NCI-H146 treated with DMSO at 0.1 percent for 48 hours (cell line): ENCODE results near the gene PRKCH.
A peak's percentile ranks its signal among the peaks of the same experiment; 100 is the strongest.

Experiments used
- DNase-seq: peaks from one replicate; lab custom pipeline; 2025; ENCODE audit not compliant: unreplicated experiment; lab: John Stamatoyannopoulos, UW

PRKCH gene

GRCh38 chr14:61418746-61419145 lies 97.4 kb downstream of the PRKCH start:
- DNase-seq: no peak

DNA sequence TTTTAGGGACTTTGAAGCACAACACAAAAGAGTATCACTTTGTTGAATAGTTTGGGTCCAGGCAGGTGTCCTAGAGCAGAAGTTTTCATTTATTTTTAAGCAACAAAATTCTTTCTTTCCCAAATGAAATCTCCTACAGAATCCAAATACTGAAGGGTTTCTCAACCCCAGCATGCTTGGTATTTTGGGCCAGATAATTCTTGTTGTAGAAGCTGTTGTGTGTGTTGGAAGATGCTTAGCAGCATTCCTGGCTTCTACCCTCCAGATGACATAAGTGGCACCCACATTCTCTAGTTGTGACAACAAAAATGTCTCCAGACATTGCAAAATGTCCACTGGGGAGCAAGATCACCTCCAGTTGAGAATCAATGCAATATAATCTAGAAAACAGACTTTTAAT lies 97.8 kb downstream of the PRKCH start:
- no peak for DNase-seq

DNA sequence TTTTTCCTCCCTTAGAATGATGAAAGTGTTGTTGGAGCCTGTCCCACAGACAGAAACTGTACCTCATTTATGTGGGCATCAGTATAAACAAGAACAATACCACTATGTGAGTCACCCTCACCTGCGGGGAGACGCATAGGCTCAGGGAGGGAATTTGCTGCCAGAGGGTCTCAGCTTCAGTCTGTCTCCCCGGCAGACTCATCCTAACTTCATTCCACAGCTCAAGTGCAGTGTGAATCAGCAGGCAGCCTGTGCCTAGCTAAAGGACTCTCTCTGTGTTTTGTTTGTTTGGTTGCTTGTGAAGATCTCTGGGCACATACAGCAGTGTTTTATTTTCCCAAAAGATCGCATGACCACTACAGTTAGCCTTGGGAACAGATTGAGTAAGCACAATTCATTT lies 98.9 kb downstream of the PRKCH start:
- DNase-seq: no peak

DNA sequence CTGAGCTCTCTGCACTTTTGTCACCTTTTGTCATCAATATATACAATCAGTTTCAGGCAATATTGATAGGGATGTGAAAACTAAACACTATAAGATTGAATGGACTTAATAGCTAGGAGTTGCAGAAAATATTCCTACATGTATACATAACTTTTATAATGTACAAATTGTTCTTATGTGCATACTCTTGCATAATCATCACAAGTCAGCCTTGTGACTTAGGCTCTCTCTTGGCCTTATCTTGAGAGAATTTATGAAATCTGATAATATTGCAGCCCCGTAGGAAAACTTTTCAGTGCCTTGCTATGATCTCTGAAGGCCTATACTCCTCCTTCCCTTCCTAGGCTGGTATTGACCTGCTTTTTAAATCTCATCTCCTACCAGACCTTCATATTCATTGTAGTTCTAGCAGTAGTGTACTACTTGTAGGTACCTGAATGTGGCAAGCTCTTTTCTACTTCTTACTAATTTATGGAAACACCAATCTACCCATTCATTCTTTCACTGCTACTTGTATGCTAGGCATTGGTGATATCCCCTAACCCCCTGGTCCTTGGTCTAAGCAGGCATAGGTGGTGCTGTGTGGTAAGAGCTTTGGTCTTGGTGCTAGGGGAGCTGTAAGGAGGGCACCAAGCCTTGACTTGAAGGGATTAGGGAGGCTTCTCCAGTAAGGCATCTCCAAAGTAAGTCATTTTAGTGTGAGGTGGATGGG lies 100.0 kb downstream of the PRKCH start:
- DNase-seq: no peak

DNA sequence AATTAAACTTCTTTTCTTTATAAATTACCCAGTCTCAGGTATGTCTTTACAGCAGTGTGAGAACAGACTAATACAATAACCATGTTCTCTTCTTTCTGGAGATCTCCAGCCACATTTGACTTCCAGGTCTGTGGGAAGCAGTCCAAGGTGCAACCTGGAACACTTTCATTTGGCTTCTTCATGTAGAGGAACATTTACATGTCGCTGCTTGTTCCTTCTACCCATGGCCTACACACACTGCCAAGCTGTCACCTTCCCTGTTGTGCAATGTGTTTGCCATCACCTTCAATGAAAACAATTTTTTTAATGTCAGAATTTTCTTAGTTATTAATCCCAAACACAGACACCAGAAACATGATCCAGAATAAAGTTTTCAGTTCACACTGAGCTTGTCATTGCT lies 104.7 kb downstream of the PRKCH start:
- no peak for DNase-seq

DNA sequence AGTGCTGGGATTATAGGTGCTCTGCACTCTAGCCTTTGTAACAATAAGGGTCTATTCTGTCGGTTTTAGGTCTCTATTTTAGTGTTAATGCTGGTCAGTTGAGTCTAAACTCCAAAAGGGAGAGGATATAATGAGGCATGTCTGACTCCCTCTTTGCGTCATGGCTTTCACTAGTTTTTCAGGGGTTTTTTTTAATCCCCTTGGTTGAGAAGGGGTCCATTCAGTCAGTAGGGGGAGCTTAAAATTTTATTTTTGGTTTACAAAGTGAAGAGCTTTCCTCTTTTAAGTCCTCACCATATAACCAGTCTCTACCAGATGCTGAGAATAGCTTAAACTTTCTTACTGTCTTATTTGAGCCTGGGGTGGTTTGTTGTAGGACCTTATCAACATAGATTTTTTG lies 106.9 kb downstream of the PRKCH start:
- no peak for DNase-seq

DNA sequence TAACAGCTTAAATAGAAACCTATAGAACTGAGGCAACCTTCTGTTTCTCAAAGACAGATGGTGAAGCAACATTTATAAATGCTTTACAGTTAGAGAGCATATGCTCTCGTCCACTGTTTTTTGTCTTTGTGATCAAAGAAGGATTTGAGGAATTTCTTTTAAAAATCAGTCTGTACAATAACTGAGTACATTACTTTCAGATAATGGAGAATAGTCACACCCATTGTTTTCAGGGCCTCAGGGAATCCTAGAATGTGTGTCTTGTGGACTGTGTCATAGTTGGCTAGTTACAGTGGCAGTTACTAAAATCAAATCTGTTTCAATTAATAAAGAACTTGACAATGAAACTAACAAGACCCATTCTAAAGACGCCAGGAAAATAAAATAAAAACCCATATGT lies 107.9 kb downstream of the PRKCH start:
- no peak for DNase-seq

- peak; percentile 65 for DNase-seq
Observed at GRCh38 chr14:61430066-61430757, 108.8 kb downstream of the PRKCH start.

GRCh38 chr14:61433169-61433568 lies 111.8 kb downstream of the PRKCH start:
- no peak for DNase-seq

DNA sequence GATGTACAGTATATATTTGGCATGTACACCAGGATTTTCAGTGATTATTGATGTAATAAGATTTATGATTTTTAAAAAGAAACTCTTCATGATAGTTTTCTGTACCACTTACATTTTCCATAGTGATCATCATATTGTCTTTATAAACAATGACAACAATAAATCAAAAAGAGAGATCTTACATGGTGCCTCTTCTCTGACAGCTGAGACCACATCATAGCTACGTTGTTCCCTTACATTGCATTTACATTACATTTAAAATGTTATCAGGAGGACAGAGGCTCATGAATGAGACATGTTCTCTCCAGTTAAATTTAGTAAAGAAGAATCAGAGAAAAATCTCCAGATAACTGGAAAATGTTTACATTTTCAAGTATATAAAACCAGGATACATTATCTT lies 112.4 kb downstream of the PRKCH start:
- no peak for DNase-seq

- DNase-seq: no peak
Observed at GRCh38 chr14:61434311-61434710, 112.9 kb downstream of the PRKCH start.

DNA sequence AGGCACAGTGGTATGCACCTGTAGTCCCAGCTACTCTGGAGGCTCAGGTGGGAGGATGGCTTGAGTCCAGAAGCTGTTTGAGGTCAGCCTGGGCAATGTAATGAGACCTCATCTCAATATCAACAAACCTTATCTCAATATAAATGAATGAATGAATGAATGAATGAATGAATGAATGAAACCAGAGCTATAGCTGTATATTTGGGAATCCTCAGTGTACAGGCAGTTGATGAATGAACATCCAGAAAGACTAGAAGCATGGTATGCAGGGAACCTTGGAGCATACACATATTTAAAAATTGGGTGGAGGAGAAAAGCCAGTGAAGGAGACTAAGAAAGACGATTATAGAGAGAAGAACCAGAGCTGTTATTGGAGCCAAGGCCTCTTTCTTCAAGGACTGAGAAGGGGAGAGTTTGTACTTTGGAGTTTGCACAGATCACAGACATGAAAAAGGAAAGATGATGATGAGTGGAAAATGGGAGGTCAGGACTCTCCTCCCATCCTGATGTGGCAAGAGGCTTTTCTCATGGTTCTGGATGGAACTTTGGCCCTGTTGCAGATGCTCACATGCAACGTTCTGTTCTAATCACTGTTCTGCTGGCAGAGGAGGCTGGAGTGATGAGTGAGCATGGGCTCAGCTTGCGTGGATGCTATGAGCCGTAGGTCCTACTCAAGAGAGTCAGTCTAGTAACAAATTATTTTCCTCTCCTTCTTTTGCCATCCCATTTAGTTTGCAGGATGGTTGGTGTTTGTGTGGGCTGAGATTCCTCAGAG lies 114.4 kb downstream of the PRKCH start:
- DNase-seq: no peak

- no peak for DNase-seq
Observed at GRCh38 chr14:61437381-61437780, 116.0 kb downstream of the PRKCH start.

- DNase-seq: no peak
Observed at GRCh38 chr14:61438036-61438435, 116.7 kb downstream of the PRKCH start.

- DNase-seq: no peak
Observed at GRCh38 chr14:61438497-61438859, 117.1 kb downstream of the PRKCH start.

DNA sequence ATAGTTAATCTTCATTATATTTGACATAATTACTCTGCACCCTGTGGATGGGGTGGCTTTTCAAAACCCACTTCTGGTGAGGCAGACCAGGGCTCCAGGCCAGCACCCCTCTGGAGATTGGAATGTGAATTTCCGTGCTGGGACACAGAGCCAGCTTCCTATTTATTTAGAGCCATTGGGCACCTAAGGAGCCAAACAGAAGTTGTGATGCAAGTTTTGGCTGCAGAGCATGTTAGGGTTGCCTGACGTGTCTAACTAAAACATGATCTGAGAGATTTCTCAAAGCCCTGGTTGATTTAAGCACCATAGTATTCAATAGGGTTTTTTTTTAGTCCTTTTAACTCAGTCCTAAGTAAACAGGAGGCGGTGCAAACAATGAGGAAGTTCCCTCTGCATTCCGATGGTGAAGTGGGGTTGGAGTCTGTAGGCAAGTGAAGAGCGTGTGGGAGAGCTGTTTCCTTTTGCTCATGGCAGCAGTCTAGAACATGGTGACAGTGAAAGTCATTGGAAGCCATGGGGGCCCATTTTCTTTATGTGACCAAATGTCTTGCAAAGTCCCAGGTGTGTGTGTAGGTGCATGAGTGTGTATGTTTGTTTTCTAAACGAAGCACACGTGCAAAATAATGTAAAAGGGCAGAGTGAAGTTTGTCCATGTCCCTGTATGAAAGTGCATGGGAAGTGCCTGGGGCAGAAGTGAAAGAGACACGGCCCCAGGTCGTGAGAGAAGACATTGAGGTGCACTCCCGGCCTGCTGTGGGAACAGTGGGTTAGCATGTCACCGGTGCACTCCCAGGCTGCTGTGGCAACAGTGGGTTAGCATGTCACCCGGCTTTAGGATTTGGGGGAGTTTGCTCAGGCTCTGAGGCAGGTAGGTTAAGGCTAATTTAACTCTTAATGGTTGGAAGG lies 117.7 kb downstream of the PRKCH start:
- no peak for DNase-seq

GRCh38 chr14:61439779-61440418 lies 118.5 kb downstream of the PRKCH start:
- DNase-seq: no peak

GRCh38 chr14:61443481-61443880 lies 122.1 kb downstream of the PRKCH start:
- no peak for DNase-seq

DNA sequence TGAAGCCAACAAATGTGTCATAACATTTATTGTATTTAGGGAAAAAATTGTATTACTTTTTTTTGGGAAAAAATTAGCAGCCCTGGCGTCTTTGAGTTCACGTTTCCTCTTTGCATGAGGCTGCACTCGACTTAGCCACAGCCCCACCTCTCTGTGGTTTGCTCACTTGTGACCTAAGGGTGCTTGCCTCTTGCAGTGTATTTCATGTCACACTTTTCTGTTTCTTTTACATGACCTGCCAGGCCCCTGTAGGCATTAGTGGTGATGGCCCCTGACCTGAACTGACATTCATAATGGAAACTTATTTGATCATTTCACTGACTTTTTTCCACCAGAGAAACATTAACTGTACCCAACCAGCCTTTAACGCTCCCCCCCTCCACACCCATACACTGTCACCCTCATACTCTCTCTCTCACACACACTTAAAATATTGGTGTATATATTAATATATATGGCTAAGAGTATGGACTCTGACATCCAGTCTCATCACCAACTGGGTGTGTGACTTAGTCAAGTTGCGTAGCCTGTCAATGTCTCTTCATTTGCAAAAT lies 122.9 kb downstream of the PRKCH start:
- no peak for DNase-seq

GRCh38 chr14:61451491-61451890 lies 130.1 kb downstream of the PRKCH start:
- no peak for DNase-seq
